ENCODE measurements around the gene ARID1B.

Gene ARID1B

GRCh38 chr6:157017861-157018260 is 240.7 kb downstream of the ARID1B start:
- POLR2A ChIA-PET, result no interaction called here
- TF ChIP-seq CTCF (IDR thresholded peaks at IDR 0.05; ENCODE audit: control extremely low read depth, extremely low read depth, low read depth, missing control alignments), result no peak
- CTCF ChIA-PET, result interaction anchor here (1.4 to 1.5 kb wide), 3 partner anchors 9 to 33 kb away, joined by 3 to 5 read pairs (median 5); no protein-coding TSS in a partner anchor
- DNase-seq (ENCODE audit: extremely low spot score), result no peak

DNA sequence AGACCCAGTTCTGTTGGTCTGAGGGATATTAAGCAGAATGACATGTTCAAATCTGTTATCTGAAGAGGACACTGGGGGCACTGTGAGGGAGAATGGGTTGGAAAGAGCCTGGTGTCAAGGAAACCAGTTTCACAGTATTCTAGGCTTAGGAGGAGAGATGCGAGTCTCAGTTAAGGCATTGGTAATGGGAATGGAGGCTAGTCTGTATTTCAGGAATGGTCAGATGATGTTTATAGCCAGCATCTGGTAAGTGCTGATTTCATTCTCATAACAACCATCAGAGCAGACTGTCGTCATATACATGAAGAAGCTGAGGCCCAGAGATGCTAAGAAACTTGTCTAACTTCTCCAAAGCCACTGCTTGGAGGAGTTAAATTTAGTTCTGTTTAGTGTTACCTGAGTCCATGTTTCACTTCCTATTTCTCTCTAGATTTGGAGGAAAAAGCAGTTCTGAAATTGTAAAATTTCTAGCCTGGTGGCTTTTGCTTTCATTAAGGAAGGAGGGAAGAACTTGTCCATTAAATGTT is 242.0 kb downstream of the ARID1B start:
- POLR2A ChIA-PET, result no interaction called here
- CTCF ChIA-PET, result interaction anchor here (1.0 to 2.6 kb wide), 6 partner anchors 10 to 108 kb away, joined by 3 to 8 read pairs (median 4); no protein-coding TSS in a partner anchor
- TF ChIP-seq CTCF (IDR thresholded peaks at IDR 0.05; ENCODE audit: control extremely low read depth, extremely low read depth, low read depth, missing control alignments), result peak; percentile 24
- DNase-seq (ENCODE audit: extremely low spot score), result no peak

DNA sequence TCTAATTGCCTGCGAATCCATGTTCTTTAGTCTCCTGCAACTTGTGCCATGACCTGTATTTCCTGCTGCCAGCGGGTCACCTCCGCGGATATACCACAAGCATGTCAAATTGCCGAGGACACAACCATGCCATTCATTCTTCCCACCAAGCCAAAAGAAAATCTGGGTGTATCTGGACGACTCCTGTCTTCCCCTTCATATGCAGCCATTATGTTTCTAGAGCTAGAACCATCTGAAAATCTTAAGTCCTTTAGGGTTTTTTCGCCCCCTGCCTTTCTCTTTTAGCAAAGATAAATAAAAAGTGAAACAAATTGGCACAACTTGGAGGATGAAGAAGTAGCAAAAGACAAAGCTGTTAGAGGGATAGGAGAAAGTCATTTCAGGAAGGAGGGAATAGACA is 242.6 kb downstream of the ARID1B start:
- peak; percentile 23 for TF ChIP-seq CTCF (IDR thresholded peaks at IDR 0.05; ENCODE audit: control extremely low read depth, extremely low read depth, low read depth, missing control alignments)
- DNase-seq (ENCODE audit: extremely low spot score), result no peak
- CTCF ChIA-PET, result interaction anchor here (1.0 to 2.6 kb wide), 8 partner anchors 9 to 109 kb away, joined by 3 to 8 read pairs (median 4); no protein-coding TSS in a partner anchor
- POLR2A ChIA-PET, result no interaction called here

DNA sequence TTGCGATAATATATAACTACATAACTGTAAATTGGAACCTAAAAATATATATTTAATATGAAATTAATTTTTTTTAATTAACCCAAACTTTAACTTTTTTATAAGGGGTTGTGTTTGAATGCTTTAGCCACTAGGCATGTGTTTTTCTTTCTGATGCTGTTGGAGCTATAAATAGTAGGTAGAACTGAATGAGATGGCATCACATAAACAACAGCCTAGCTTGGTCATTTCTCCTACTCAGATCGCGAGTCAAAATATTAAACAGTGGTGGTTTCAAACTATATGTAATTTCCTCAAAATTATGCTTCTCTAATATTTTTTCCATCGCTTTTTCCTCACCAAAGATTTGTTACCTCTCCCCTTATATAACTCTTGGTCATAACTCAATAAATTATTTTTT is 243.2 kb downstream of the ARID1B start:
- TF ChIP-seq CTCF (IDR thresholded peaks at IDR 0.05; ENCODE audit: control extremely low read depth, extremely low read depth, low read depth, missing control alignments), result no peak
- ChIA-PET POLR2A (interaction anchor here (1.2 kb wide), 1 partner anchor 137 kb away, joined by 3 read pairs; no protein-coding TSS in a partner anchor), CTCF (interaction anchor here (1.0 to 2.6 kb wide), 10 partner anchors 9 to 214 kb away, joined by 3 to 8 read pairs (median 4); no protein-coding TSS in a partner anchor)
- DNase-seq (ENCODE audit: extremely low spot score), result no peak

DNA sequence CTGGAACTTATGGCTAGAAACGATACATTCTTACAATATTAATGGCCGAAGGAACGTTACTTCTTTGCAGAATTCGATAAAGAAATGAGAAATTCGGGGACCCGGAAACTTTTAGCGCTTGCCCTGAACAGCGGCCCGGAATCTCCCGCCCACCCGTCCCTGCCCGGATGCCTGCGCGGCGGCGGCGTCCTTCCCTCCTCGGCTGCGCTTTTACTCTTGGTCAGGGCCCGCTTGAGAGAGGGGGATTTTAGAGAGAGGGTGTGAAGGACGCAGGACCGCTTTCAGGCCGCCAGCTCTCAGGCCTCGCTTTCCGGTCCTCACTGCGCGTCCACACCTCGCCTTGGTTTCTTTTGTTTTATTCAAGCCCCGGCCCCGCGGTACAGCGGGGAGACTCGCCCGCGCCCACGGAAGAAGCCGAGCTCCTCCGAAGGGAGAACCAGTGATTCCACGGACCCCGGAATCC is 243.7 kb downstream of the ARID1B start:
- ChIA-PET POLR2A (interaction anchor here (0.7 to 1.2 kb wide), 2 partner anchors 137 to 208 kb away, joined by 3 read pairs; no protein-coding TSS in a partner anchor), CTCF (interaction anchor here (1.2 to 2.6 kb wide), 6 partner anchors 9 to 214 kb away, joined by 3 to 8 read pairs (median 4); no protein-coding TSS in a partner anchor)
- DNase-seq (ENCODE audit: extremely low spot score), result peak; percentile 79
- TF ChIP-seq CTCF (IDR thresholded peaks at IDR 0.05; ENCODE audit: control extremely low read depth, extremely low read depth, low read depth, missing control alignments), result no peak

- ChIA-PET POLR2A (interaction anchor here (0.7 to 1.2 kb wide), 2 partner anchors 138 to 209 kb away, joined by 3 read pairs; no protein-coding TSS in a partner anchor), CTCF (interaction anchor here (0.9 to 2.6 kb wide), 7 partner anchors 8 to 215 kb away, joined by 3 to 8 read pairs (median 5); no protein-coding TSS in a partner anchor)
- peak; percentile 44 for TF ChIP-seq CTCF (IDR thresholded peaks at IDR 0.05; ENCODE audit: control extremely low read depth, extremely low read depth, low read depth, missing control alignments)
- peak; percentile 88 for DNase-seq (ENCODE audit: extremely low spot score)
Measured at GRCh38 chr6:157021344-157021992, 244.3 kb downstream of the ARID1B start.

Measured in GM10248 (cell line).